HepG2 (cell line): ENCODE measurements around the gene TNFAIP8L3. TPM values are rescaled to one million over a fixed set of nuclear protein-coding genes. Genes with fewer than 3 reads are reported as not detected.

ENCODE experiments used
- CREB1 ChIP-seq, 2 experiments: fragments of 450-650 bp in 1 of 2; IDR thresholded peaks; 2 replicates each; pipeline ENCODE4 v1.6.1; 2016 to 2017; ENCODE audit warnings: control low read depth in 1 of 2, mild to moderate bottlenecking in 1 of 2, missing compliant biosample characterization in 1 of 2, missing genetic modification characterization in 1 of 2
- FOXJ3 ChIP-seq: sonication (generic); formaldehyde crosslinking; IDR thresholded peaks from 2 replicates; pipeline ENCODE4 v1.4.0; 2020; ENCODE audit warnings: missing genetic modification reagents, mild to moderate bottlenecking, borderline replicate concordance
- NFIC ChIP-seq: IDR thresholded peaks from 2 replicates; pipeline ENCODE4 v1.6.1; 2012; ENCODE audit warnings: mild to moderate bottlenecking, low read length, inconsistent platforms
- TRIM24 ChIP-seq: sonication (generic); formaldehyde crosslinking; IDR thresholded peaks from 2 replicates; pipeline ENCODE4 v1.8.0; 2022; ENCODE audit warnings: mild to moderate bottlenecking, missing genetic modification reagents
- WIZ ChIP-seq: sonication (generic); formaldehyde crosslinking; IDR thresholded peaks from 2 replicates; pipeline ENCODE4 v1.5.1; 2020; ENCODE audit warnings: mild to moderate bottlenecking, missing genetic modification reagents
- ZBTB21 ChIP-seq: sonication (generic); formaldehyde crosslinking; IDR thresholded peaks from 2 replicates; pipeline ENCODE4 v1.4.0; 2020; ENCODE audit warnings: missing genetic modification reagents
- ZFP41 ChIP-seq: sonication (generic); formaldehyde crosslinking; IDR thresholded peaks from 2 replicates; pipeline ENCODE4 v1.4.0; 2020; ENCODE audit warnings: mild to moderate bottlenecking, missing genetic modification reagents, borderline replicate concordance
- ZNF549 ChIP-seq: sonication (generic); formaldehyde crosslinking; IDR thresholded peaks from 2 replicates; pipeline ENCODE4 v1.5.0; 2020; ENCODE audit warnings: missing genetic modification reagents
- ZNF75D ChIP-seq: sonication (generic); formaldehyde crosslinking; IDR thresholded peaks from 2 replicates; pipeline ENCODE4 v1.8.1; 2023; ENCODE audit warnings: missing genetic modification reagents, mild to moderate bottlenecking, borderline replicate concordance
- polyA plus RNA-seq, 8 experiments: library from polyadenylated mRNA; depleted of rRNA in 3 of 8; stranded (reverse) in 7 of 8; unstranded in 1 of 8; fragments of >200 nt; fragmentation: Illumina TruSeq in 4 of 8; extraction: Trizol in 4 of 8; gene quantifications; 2 replicates each; pipeline versions ENCODE4 v1.2.1 to v1.2.3, GENCODE V29; 2011 to 2016; ENCODE audit warnings: low read depth in 4 of 8, missing spikeins in 1 of 8, mixed read lengths in 1 of 8; ENCODE audit not compliant: insufficient read depth in 1 of 8
- total RNA-seq, 5 experiments: library from RNA; depleted of rRNA; stranded (reverse); fragments of >200 nt; fragmentation: Illumina TruSeq; extraction: Trizol; gene quantifications; 2 replicates each; pipeline ENCODE4 v1.2.3, GENCODE V29; 2016; ENCODE audit warnings: low read depth in 1 of 5
- TF ChIP-seq, protein P1 (sequence below): sonication (generic); formaldehyde crosslinking; IDR thresholded peaks from 2 replicates; pipeline ENCODE4 v1.9.0; 2022; ENCODE audit warnings: low read depth, missing genetic modification reagents
- TF ChIP-seq, protein P2 (sequence below), 2 experiments: fragments of 450-650 bp in 1 of 2; sonication (generic) in 1 of 2; formaldehyde crosslinking in 1 of 2; IDR thresholded peaks; 2 replicates each; pipeline versions ENCODE4 v1.6.1 to v1.8.0; 2016 to 2022; ENCODE audit warnings: antibody characterized with exemption in 1 of 2, mild to moderate bottlenecking in 1 of 2, missing genetic modification reagents in 1 of 2

Gene TNFAIP8L3
- total and polyA plus RNA-seq, 2 of the 13 experiments (the other 11 are each of a cell fraction or from before 2014, with no cell fraction given) = 0.15 to 4.0 TPM

GRCh38 chr15:51133140-51133765 lies 38.5 kb upstream of the TNFAIP8L3 start (continued):
- TF ChIP-seq TRIM24 (CRISPR knock-in tag) = no peak
- TF ChIP-seq ZNF75D (CRISPR knock-in tag) = no peak
- TF ChIP-seq ZFP41 = no peak
- TF ChIP-seq ZBTB21 = no peak
- TF ChIP-seq, protein P1, sequence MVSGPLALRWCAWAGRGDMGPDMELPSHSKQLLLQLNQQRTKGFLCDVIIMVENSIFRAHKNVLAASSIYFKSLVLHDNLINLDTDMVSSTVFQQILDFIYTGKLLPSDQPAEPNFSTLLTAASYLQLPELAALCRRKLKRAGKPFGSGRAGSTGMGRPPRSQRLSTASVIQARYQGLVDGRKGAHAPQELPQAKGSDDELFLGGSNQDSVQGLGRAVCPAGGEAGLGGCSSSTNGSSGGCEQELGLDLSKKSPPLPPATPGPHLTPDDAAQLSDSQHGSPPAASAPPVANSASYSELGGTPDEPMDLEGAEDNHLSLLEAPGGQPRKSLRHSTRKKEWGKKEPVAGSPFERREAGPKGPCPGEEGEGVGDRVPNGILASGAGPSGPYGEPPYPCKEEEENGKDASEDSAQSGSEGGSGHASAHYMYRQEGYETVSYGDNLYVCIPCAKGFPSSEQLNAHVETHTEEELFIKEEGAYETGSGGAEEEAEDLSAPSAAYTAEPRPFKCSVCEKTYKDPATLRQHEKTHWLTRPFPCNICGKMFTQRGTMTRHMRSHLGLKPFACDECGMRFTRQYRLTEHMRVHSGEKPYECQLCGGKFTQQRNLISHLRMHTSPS (CRISPR knock-in tag) = no peak
- TF ChIP-seq, protein P2, sequence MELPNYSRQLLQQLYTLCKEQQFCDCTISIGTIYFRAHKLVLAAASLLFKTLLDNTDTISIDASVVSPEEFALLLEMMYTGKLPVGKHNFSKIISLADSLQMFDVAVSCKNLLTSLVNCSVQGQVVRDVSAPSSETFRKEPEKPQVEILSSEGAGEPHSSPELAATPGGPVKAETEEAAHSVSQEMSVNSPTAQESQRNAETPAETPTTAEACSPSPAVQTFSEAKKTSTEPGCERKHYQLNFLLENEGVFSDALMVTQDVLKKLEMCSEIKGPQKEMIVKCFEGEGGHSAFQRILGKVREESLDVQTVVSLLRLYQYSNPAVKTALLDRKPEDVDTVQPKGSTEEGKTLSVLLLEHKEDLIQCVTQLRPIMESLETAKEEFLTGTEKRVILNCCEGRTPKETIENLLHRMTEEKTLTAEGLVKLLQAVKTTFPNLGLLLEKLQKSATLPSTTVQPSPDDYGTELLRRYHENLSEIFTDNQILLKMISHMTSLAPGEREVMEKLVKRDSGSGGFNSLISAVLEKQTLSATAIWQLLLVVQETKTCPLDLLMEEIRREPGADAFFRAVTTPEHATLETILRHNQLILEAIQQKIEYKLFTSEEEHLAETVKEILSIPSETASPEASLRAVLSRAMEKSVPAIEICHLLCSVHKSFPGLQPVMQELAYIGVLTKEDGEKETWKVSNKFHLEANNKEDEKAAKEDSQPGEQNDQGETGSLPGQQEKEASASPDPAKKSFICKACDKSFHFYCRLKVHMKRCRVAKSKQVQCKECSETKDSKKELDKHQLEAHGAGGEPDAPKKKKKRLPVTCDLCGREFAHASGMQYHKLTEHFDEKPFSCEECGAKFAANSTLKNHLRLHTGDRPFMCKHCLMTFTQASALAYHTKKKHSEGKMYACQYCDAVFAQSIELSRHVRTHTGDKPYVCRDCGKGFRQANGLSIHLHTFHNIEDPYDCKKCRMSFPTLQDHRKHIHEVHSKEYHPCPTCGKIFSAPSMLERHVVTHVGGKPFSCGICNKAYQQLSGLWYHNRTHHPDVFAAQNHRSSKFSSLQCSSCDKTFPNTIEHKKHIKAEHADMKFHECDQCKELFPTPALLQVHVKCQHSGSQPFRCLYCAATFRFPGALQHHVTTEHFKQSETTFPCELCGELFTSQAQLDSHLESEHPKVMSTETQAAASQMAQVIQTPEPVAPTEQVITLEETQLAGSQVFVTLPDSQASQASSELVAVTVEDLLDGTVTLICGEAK (IDR thresholded peaks at IDR 0.05) = no peak
- TF ChIP-seq, protein P2 (CRISPR knock-in tag; IDR thresholded peaks at IDR 0.05) = no peak
- TF ChIP-seq ZNF549 = no peak
- TF ChIP-seq FOXJ3 (CRISPR knock-in tag) = no peak
- no peak for TF ChIP-seq WIZ (CRISPR knock-in tag)
- no peak for TF ChIP-seq NFIC
- no peak for TF ChIP-seq CREB1 (IDR thresholded peaks at IDR 0.05)
- TF ChIP-seq CREB1 (CRISPR knock-in tag; IDR thresholded peaks at IDR 0.05) = no peak
